NCI-H82 (cell line): Measurements from ENCODE around the gene ADAT2.

Source experiments
- DNase-seq: peaks from one replicate; lab custom pipeline; 2025; lab: John Stamatoyannopoulos, UW

The ADAT2 gene

DNA sequence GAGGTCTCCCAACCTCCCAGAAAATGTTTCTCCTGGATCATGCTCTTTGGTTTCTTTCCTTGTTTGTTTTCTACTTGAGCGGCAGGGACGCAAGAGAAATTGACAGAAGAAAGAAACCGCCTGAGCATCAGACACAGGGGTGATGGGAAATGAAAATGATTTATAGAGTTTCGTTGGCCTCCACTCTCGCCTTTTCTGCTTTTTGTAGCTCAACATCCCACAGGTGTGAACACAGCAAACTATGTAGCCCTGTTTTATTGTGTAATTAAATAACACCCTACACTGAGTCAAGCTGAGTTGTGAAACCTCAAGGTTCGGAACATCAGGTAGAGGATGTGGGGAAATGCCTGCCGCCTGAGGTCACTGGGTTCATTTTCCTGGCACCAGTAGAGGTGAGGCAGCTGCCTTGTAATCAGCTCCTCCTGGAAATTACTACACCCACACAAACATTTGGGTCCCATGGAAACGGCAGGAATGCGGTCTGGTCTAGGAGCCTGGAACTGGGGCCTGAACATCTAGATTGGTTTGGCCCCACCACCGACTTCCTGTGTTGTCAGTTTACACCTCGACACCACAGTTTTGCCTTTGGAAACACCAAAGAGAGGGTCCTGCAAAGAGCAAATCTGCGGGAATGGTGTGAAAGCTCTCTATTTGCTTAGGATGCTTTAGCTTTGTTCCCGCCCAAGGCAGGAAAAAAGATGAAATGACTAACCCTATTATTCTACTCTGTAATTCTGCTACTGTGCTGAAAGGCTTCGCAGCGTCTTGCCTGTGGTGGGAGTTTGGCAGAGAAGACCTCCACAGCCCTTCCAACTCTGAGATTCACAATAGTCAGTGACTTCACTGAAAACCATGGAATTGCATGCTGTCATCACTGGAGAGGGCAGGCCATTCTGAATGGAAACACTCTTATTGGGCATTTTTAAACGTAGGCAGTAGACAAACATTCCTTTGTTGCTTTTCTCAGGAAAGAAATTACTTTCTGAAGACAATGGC, 53.0 kb downstream of the ADAT2 start:
- DNase-seq: no peak

DNA sequence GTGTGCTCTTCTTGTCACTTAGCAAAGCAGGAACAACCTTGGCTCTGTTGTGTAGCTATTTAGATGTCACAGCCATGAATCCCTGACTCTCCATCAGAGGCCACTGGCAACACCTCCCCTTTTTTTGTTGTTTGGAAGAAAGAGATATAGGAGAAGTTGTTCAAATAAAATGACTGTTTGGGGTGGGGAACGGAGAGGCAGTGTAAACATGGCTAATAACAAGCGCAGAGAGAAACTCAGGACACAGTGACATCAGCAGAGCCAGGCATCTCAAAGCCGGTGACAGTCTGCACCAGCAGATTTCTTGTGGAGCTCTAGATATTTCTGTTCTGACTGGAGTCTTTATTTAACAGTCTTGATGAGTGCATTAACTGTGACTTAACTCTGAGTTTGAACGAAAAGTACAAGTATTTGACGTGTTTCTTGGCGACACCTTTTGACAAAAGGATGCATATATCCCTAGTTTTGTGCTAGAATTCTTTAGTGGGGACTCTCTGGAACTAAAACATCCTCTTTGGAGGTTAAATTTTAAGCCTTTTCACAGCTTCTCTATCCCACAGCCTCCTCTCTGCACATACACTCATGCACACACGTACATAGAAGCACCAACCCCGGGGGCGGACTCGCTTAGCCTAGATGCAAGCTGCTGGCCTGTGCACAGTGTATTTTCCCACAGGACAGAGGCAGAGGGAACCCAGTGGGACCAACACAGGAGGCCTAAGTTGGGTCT, 53.8 kb downstream of the ADAT2 start:
- no peak for DNase-seq

DNA sequence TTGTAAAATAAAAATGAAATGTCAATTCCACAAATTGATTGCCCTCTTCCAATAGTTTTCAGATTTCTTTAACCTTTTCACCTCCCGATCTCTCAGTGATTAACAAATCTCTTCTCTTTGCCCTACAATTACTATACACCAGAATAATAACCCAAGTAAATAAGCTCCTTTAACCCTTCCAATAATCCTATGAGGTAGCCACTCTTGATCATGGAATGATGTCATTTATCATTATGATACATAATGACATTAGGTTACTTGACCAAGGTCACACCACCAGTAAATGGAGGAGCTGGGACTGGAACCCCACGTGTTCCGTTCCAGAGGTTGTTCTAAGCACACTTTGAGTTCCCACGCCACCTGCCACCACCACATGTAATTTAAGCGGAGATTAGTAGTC, 54.8 kb downstream of the ADAT2 start:
- DNase-seq: no peak

DNA sequence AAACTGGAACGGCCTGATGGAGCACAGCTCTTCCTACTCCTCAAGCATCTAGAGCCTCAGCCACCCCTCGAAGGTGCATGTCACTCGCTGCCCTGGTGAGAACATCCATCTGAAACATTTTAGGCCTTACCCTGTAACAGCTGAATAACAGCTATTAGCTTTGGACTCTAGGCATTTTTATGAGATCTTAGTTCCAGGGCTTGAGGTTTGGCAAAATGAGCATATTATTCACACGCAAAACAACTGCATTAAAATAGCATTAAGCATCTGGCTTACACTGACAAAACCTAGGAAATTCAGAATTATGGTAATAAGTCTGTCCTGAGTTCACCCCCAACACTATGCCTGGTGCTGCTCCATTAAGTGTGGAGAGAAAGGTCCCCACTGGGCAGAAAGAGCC, 56.1 kb downstream of the ADAT2 start:
- DNase-seq: no peak

DNA sequence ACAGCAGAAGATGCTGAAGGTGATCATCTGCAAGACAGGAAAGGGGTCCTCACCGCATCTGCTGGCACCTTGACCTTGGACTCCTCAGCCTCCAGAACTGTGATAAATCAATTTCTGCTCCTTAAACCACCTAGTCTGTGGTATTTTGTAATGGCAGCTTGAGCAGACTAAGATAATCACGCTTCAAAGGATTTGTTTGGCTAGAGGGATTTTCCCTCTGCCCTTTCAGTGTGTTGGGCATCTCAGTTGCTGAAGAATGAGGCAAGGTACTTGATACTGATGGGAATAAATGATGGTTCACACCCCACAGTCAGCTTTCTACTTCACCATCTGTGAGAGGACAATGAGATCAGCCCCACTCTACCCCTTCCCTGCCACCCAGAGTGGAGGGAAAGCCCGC, 60.2 kb downstream of the ADAT2 start:
- no peak for DNase-seq

DNA sequence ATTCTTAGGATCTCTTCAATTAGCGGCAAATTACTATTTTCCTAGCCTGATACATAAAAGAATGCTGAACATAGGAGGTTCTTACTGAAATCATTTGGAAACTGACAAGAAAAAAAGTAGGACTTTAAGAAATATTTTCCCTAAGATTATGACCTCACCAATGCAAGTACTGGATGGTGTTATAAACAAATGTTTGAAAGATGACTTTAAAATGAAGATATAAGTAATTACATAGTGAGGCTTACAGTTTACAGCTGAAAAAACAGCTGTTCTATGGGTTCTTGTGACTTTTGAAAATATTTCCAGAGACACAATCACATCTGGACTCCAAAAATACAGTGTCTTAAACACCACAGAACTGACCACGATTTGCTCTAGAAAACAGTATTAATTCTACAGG, 64.9 kb downstream of the ADAT2 start:
- DNase-seq: no peak

DNA sequence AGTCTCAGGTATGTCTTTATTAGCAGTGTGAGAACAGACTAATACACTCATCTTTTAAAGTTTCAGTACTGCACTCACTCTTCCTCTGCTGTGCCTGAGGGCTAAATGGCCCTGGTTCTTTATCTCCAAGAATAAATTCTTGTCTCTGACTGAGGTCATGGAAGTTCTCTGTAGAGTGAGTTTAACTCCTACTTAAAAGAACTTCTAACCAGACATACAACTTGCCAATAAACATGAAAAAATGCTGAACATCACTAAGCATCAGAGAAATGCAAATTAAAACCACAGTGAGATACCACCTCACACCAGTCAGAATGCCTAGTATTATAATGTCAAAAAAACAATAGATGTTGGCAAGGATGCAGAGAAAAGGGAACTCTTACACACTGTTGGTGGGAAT, 73.6 kb downstream of the ADAT2 start:
- DNase-seq: no peak

DNA sequence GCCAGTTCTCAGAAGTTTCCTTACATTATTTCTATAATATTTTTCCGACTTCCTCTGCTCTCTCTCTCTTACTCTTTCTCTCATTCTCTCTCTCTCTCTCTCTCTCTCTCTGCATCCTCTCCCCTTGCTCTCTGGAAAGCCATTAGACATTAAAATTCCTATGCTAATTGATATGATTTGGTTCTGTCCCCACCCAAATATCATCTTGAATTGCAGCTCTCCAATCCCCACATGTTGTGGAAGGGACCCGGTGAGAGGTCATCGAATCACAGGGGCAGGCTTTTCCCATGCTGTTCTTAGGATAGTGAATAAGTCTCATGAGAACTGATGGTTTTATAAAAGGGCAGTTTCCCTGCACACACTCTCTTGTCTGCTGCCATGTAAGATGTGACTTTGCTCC, 74.1 kb downstream of the ADAT2 start:
- no peak for DNase-seq

DNA sequence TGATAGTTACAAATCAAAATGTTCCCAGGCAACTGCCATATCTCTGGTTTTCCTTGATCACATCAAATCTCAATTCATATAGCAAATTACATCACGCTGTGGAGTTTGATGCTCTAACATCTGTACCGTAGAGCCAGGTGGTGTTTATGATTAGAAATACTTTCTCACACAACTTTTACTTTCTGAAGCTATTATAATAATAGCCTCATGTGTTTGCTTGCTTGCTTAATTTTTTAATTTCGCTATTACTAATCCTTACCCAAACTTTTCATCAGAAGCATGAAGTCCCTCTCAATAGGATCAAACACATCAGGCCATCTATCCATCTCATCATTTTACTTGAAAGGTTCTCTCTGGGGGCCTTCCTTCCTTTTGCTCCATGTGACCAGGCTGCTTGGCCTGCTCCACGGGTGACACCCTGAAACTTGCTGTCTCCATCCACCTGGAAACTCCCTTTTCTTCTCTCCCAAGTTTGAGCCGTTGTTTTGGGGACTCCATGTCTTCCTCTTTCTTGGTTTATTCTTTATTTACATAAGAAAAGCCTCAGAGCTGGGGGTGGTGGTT, 75.4 kb downstream of the ADAT2 start:
- DNase-seq: no peak

DNA sequence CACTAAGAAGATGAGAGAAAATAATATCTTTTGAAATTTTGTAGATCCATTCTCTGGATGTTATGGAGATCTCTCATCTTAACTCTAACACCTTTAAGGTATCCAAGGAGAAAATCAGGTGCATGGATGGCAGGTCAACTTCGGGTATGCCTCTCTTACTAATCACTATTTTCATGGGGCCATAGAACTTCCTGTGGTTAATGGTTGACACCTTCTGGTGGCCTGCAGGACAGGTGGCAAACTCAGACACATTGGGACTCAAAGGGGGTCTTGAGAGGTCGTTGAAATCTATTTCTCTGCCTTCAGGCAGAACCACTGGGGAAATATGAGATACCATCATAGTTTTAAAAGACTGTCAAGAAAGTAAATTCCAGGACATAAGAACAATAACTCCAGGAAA, 76.5 kb downstream of the ADAT2 start:
- DNase-seq: peak; percentile 24
